Activated CD4-positive, alpha-beta T cell treated with anti-CD3 and anti-CD28 coated beads, Interleukin-2, amount 10 ng/mL, durations not matched to agents 24 days and 14 days (primary cell): ENCODE data around the gene KNTC1. TPM values are rescaled to one million over a fixed set of nuclear protein-coding genes. Genes with fewer than 3 reads are reported as not detected.
"Not testable (repeated sequence)": the region's sequence is repeated elsewhere in the genome, so short reads cannot be mapped to it uniquely, and the experiment has no call there.

Experiments
- DNase-seq: peaks from one replicate; pipeline ENCODE4 v3.0.0; 2022
- H3K27ac Mint-ChIP-seq: one replicate; pipeline ENCODE4 v1.8.0; 2022; ENCODE audit warnings: mild to moderate bottlenecking, mixed read lengths
- H3K27me3 Mint-ChIP-seq: one replicate; pipeline ENCODE4 v1.8.0; 2022; ENCODE audit warnings: mixed read lengths
- H3K36me3 Mint-ChIP-seq: one replicate; pipeline ENCODE4 v1.8.0; 2022; ENCODE audit warnings: low read depth, mild to moderate bottlenecking, mixed read lengths
- H3K4me1 Mint-ChIP-seq: one replicate; pipeline ENCODE4 v1.8.0; 2021; ENCODE audit warnings: mixed read lengths
- H3K4me3 Mint-ChIP-seq: one replicate; pipeline ENCODE4 v1.8.0; 2022; ENCODE audit warnings: mild to moderate bottlenecking, moderate library complexity, mixed read lengths
- H3K9me3 Mint-ChIP-seq: one replicate; pipeline ENCODE4 v1.8.0; 2021; ENCODE audit warnings: mixed read lengths
- intact Hi-C: fragments of 100-400 bp; cut with micrococcal nuclease; formaldehyde crosslinking; loops from one replicate; pipeline ENCODE4 v1.15.1; 2023
- total RNA-seq: library from RNA; stranded (reverse); gene quantifications from 2 replicates; pipeline ENCODE4 v1.2.3, GENCODE V29; 2022

KNTC1 gene
- total RNA-seq, 1 donor from 2014 or later, result 129 TPM

DNA sequence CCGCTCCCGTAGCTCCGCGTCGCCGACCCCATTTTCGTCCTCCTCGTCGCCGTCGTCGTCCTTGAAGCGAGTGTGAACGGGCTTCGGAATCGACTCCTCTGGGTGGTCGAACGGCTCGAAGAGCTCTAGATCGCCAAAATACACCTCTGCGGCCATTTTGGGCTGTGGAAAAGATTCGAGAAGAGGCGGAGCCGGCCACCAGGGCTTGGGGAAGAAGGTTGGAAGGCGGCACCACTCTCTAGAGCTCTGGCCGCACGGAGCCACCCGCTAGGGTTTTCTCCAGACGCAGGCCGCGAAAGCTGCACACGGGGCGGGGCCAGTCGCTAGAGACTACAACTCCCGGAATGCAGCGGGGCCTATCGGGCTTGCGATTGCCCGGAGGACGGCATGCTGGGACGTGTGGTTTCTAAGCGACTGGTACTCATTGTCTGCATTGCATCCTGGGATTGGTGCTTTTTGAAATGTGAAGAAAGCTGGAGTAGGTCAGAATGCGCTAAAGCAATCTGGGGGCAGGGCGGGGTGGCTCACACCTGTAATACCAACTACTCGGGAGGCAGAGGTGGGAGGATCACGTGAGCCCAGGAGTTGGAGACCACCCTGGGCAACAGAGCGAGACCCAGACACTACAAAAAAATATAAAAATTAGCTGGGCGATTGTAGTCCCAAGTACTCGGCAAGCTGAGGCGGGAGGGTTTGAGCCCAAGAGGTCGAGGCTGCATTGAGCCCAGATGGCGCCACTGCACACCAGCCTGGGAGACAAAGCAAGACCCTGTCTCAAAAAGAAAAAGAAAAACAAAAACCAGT is 26.2 kb upstream of the KNTC1 start, which contains the start of gene ZCCHC8:
Gene ZCCHC8 (minus strand): TSS at position 248 of the 804 bp plus-strand sequence. CDS start 92 bp downstream, at position 156.
- Mint-ChIP-seq H3K27me3 (no peaks in the 10 kb centered on the region), H3K27ac (peak within 1 kb of the TSS; percentile 99), H3K9me3 (no peaks in the 10 kb centered on the region), H3K4me1 (peaks cover 29% of the 10 kb centered on the region), H3K4me3 (peak within 1 kb of the TSS; percentile 97), H3K36me3 (peaks cover 36% of the 10 kb centered on the region)
- peak; percentile 99 for DNase-seq
- intact Hi-C loops, result loop anchor here (1.0 to 2.0 kb wide), 2 partner anchors 26 to 234 kb away; partner anchors contain the start of genes KNTC1 and VPS33A

DNA sequence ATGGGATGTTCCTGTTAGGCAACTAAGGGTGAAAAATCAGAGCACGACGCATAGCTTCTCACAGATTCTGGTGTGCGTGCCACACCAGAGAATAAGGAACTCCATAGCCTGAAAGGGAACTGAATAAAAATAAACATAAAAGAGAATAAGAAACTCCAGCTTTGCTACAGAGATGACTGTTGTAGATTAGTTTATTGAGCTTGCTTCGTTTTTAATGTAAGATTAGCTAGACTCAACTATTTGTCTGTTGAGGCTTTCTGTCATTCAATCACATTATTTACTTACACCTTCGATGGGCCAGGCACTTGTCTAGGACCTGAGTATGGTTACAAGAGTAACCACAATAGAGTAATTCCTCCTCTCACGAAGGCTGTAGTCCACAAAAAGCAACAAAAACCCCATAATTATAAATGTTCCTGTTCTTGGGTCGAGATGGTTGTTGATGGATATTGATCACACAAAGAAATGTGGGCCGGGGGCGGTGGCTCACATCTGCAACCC is 25.5 kb upstream of the KNTC1 start:
- Mint-ChIP-seq H3K4me1 (peaks cover 29% of the 10 kb centered on the region), H3K27ac (peak overlapping the region; percentile 99), H3K27me3 (no peaks in the 10 kb centered on the region), H3K36me3 (peaks cover 42% of the 10 kb centered on the region), H3K4me3 (peak overlapping the region; percentile 97), H3K9me3 (no peaks in the 10 kb centered on the region)
- no peak for DNase-seq
- intact Hi-C loops, result loop anchor here (1.0 to 2.0 kb wide), 2 partner anchors 26 to 235 kb away; partner anchors contain the start of genes KNTC1 and VPS33A

GRCh38 chr12:122503147-122503751 is 23.8 kb upstream of the KNTC1 start:
- peak overlapping the region; percentile 29 for H3K27ac Mint-ChIP-seq
- intact Hi-C loops, result no loop called here

DNA sequence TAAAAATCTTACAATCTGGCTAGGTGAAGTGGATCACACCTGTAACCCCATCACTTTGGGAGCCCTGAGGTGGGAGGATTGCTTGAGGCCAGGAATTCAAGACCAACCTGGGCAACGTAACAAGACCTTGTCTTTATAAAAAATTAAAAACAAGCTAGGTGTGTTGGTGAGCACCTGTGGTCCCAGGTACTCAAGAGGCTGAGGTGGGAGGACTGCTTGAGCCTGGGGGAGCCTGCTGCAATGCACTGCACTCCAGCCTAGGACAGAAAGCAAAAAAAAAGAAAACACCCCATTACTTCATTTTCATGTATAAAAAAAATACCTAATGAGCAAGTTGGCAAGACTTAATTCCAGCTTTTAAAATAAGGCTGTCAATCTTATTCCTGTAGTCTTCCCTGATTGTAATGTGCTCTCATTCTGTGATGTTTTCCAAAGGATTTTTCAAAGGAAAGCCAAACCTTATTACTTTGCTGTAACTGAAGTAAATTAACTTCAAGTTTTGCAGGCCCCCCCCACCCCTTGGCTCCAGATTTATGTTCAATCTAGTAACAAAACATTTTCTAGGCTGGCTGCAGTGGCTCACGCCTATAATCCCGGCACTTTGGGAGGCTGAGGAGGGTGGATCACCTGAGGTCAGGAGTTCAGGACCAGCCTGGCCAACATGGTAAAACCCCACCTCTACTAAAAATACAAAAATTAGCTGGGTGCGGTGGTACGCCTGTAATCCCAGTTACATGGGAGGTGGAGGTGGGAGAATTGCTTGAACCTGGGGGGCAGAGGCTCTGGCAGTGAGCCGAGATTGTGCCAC is 23.1 kb upstream of the KNTC1 start:
- no peaks in the 10 kb centered on the region for H3K27me3 Mint-ChIP-seq
- H3K9me3 Mint-ChIP-seq, result no peaks in the 10 kb centered on the region
- H3K4me3 Mint-ChIP-seq, result no peak overlapping the region
- peaks cover 19% of the 10 kb centered on the region for H3K4me1 Mint-ChIP-seq
- H3K36me3 Mint-ChIP-seq, result peaks cover 51% of the 10 kb centered on the region
- H3K27ac Mint-ChIP-seq, result no peak overlapping the region
- intact Hi-C loops, result no loop called here
- DNase-seq, result peak; percentile 55

More at GRCh38 chr12:122503147-122503751, 23.8 kb upstream of the KNTC1 start:
- H3K27me3 Mint-ChIP-seq, result no peaks in the 10 kb centered on the region
- no peak overlapping the region for H3K4me3 Mint-ChIP-seq
- peaks cover 25% of the 10 kb centered on the region for H3K4me1 Mint-ChIP-seq
- peaks cover 49% of the 10 kb centered on the region for H3K36me3 Mint-ChIP-seq
- no peak for DNase-seq
- no peaks in the 10 kb centered on the region for H3K9me3 Mint-ChIP-seq

DNA sequence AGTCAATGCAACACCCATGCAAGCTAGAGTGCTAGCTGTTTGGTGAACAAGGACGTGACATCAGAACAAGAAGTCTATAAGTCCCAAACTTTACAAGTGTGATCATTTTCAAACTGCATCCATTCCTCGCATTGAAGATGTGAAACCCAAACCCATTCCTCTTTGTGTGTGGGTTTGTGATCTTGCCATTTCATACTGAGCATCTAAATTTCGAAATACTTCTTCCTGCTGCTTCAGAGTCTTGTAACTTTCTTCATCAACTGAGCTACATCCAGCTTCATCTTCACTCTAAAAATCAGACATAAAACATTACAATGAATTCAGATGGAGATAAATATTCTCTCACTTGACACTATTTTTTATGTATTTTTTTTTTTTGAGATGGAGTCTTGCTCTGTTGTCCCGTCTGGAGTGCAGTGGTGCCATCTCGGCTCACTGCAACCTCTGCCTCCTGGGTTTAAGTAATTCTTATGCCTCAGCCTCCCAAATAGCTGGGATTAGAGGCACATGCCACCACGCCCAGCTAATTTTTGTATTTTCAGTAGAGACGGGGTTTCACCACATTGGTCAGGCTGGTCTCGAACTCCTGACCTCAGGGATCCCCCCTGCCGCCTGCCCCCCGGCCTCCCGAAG is 21.5 kb upstream of the KNTC1 start:
- intact Hi-C loops, result no loop called here

DNA sequence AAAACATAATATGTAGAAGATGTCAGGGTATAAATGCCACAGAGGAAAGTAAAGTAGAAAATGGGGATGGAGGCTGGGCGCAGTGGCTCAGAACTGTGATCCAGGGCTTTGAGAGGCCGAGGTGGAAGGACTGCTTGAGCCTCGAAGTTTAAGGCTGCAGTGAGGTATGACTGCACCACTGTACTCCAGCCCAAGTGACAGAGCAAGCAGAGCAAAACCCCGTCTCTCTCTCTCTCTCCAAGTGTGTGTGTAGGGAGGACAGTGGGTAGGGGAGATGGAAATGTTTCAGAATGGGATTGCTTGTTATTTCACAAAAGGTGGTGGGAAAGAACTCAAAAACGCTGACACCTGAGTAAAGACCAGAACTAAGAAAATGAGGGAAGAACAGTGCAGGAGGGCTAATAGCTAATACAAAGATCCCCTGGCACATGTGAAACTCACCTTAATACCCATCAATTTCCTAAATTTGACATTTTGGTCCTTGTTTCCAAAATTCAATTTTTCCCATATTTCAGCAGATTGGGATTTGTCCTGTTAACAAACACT is 20.6 kb upstream of the KNTC1 start:
- H3K27ac Mint-ChIP-seq, result no peak overlapping the region
- intact Hi-C loops, result no loop called here
- no peaks in the 10 kb centered on the region for H3K9me3 Mint-ChIP-seq
- H3K36me3 Mint-ChIP-seq, result peaks cover 68% of the 10 kb centered on the region
- no peaks in the 10 kb centered on the region for H3K27me3 Mint-ChIP-seq
- peak; percentile 50 for DNase-seq
- H3K4me3 Mint-ChIP-seq, result no peak overlapping the region
- peaks cover 12% of the 10 kb centered on the region for H3K4me1 Mint-ChIP-seq

More for the DNA sequence above, 21.5 kb upstream of the KNTC1 start:
- Mint-ChIP-seq H3K36me3 (peaks cover 60% of the 10 kb centered on the region), H3K9me3 (no peaks in the 10 kb centered on the region), H3K27me3 (no peaks in the 10 kb centered on the region), H3K27ac (no peak overlapping the region), H3K4me3 (no peak overlapping the region), H3K4me1 (peaks cover 19% of the 10 kb centered on the region)
- peak; percentile 54 for DNase-seq

DNA sequence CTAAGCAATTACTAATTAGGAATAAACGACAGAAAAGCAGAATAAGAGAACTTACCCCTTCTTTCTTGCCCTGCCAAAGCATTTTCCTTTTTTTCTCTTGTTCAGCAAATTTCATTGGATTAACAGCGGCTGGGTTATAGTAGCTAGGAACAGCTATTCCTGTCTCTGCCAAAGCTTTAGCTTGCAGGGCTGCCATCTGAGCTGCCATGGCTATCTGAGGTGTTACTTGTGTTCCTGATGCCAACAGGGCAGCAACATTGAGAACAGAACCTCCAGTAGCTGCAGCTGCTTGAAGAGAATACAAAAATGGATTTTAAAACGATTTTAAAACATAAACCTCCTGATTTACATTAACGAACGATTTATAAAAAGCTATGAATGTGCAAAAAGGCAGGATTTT is 18.9 kb upstream of the KNTC1 start:
- no peak overlapping the region for H3K4me3 Mint-ChIP-seq
- peaks cover 3% of the 10 kb centered on the region for H3K4me1 Mint-ChIP-seq
- intact Hi-C loops, result no loop called here
- H3K27ac Mint-ChIP-seq, result no peak overlapping the region
- no peaks in the 10 kb centered on the region for H3K9me3 Mint-ChIP-seq
- H3K27me3 Mint-ChIP-seq, result no peaks in the 10 kb centered on the region
- no peak for DNase-seq
- peaks cover 71% of the 10 kb centered on the region for H3K36me3 Mint-ChIP-seq

GRCh38 chr12:122513028-122513427 is 14.0 kb upstream of the KNTC1 start:
- H3K27me3 Mint-ChIP-seq, intact Hi-C loops, DNase-seq, H3K9me3 Mint-ChIP-seq, H3K27ac Mint-ChIP-seq, H3K4me3 Mint-ChIP-seq: not testable (repeated sequence)
- Mint-ChIP-seq H3K36me3 (peaks cover 84% of the 10 kb centered on the region), H3K4me1 (peaks cover 12% of the 10 kb centered on the region)

- intact Hi-C loops, result no loop called here
- Mint-ChIP-seq H3K27me3 (no peaks in the 10 kb centered on the region), H3K4me3 (no peak overlapping the region), H3K9me3 (no peaks in the 10 kb centered on the region), H3K27ac (no peak overlapping the region), H3K36me3 (peaks cover 84% of the 10 kb centered on the region), H3K4me1 (peaks cover 12% of the 10 kb centered on the region)
- DNase-seq, result no peak
Observed at GRCh38 chr12:122513660-122514059, 13.4 kb upstream of the KNTC1 start.

DNA sequence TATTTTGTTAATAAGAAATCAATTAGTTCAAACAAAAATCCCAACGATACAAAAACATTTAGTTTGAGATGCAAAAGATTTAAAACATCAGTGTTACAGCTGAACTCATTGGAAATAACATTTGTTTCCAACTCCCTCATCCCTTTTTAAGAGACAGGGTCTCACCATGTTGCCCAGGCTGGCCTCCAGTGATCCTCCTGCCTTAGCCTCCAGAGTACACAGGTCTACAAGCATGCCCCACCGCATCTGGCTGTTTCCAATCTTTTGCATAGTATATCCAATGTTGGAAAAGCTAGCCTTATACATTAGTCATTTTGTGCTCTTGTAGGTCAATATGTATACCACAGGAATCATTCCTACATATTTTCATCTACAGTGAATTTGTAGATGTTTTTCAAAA is 11.8 kb upstream of the KNTC1 start:
- intact Hi-C loops, result no loop called here
- no peak overlapping the region for H3K27ac Mint-ChIP-seq
- H3K4me1 Mint-ChIP-seq, result peaks cover 22% of the 10 kb centered on the region
- no peak for DNase-seq
- H3K36me3 Mint-ChIP-seq, result peaks cover 83% of the 10 kb centered on the region
- H3K4me3 Mint-ChIP-seq, result no peak overlapping the region
- H3K9me3 Mint-ChIP-seq, result no peaks in the 10 kb centered on the region
- no peaks in the 10 kb centered on the region for H3K27me3 Mint-ChIP-seq

GRCh38 chr12:122516544-122517361 is 10.3 kb upstream of the KNTC1 start:
- Mint-ChIP-seq H3K27ac (peak overlapping the region; percentile 26), H3K9me3 (no peaks in the 10 kb centered on the region), H3K4me1 (peaks cover 29% of the 10 kb centered on the region), H3K36me3 (peaks cover 85% of the 10 kb centered on the region), H3K27me3 (no peaks in the 10 kb centered on the region), H3K4me3 (no peak overlapping the region)
- no peak for DNase-seq
- intact Hi-C loops, result no loop called here

- no peaks in the 10 kb centered on the region for H3K9me3 Mint-ChIP-seq
- intact Hi-C loops, result no loop called here
- H3K36me3 Mint-ChIP-seq, result peaks cover 82% of the 10 kb centered on the region
- no peak for DNase-seq
- no peak overlapping the region for H3K4me3 Mint-ChIP-seq
- H3K27me3 Mint-ChIP-seq, result no peaks in the 10 kb centered on the region
- H3K27ac Mint-ChIP-seq, result peak overlapping the region; percentile 62
- H3K4me1 Mint-ChIP-seq, result peaks cover 37% of the 10 kb centered on the region
Observed at GRCh38 chr12:122517877-122518276, 9.2 kb upstream of the KNTC1 start.
